22Rv1 (cell line): ENCODE results near the gene FBRSL1.

Experiments used
- H3K27ac ChIP-seq: fragments of 450-650 bp; 2 replicates; pipeline ENCODE4 v1.5.1; 2017
- ZFX ChIP-seq: fragments of 450-650 bp; IDR thresholded peaks from 2 replicates; pipeline ENCODE4 v1.6.1; 2017; ENCODE audit warnings: antibody characterized with exemption, borderline replicate concordance
- TF ChIP-seq, protein P1 (sequence below): fragments of 450-650 bp; IDR thresholded peaks from 2 replicates; pipeline ENCODE4 v1.5.1; 2017; ENCODE audit warnings: mild to moderate bottlenecking

FBRSL1 gene

GRCh38 chr12:132502149-132502881 lies 12.4 kb downstream of the FBRSL1 start:
- peak overlapping the region; percentile 25; the same call in 1 of the 2 replicates for H3K27ac ChIP-seq
- TF ChIP-seq, protein P1, sequence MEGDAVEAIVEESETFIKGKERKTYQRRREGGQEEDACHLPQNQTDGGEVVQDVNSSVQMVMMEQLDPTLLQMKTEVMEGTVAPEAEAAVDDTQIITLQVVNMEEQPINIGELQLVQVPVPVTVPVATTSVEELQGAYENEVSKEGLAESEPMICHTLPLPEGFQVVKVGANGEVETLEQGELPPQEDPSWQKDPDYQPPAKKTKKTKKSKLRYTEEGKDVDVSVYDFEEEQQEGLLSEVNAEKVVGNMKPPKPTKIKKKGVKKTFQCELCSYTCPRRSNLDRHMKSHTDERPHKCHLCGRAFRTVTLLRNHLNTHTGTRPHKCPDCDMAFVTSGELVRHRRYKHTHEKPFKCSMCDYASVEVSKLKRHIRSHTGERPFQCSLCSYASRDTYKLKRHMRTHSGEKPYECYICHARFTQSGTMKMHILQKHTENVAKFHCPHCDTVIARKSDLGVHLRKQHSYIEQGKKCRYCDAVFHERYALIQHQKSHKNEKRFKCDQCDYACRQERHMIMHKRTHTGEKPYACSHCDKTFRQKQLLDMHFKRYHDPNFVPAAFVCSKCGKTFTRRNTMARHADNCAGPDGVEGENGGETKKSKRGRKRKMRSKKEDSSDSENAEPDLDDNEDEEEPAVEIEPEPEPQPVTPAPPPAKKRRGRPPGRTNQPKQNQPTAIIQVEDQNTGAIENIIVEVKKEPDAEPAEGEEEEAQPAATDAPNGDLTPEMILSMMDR: no peak
- no peak for TF ChIP-seq ZFX

- no peak overlapping the region for H3K27ac ChIP-seq
- TF ChIP-seq, protein P1: no peak
- no peak for TF ChIP-seq ZFX
These were observed 12.9 kb downstream of the FBRSL1 start for GRCh38 chr12:132502882-132503193.

GRCh38 chr12:132503618-132504204 lies 13.8 kb downstream of the FBRSL1 start:
- H3K27ac ChIP-seq: peak overlapping the region; percentile 20; the same call in 1 of the 2 replicates
- no peak for TF ChIP-seq ZFX
- TF ChIP-seq, protein P1: no peak

DNA sequence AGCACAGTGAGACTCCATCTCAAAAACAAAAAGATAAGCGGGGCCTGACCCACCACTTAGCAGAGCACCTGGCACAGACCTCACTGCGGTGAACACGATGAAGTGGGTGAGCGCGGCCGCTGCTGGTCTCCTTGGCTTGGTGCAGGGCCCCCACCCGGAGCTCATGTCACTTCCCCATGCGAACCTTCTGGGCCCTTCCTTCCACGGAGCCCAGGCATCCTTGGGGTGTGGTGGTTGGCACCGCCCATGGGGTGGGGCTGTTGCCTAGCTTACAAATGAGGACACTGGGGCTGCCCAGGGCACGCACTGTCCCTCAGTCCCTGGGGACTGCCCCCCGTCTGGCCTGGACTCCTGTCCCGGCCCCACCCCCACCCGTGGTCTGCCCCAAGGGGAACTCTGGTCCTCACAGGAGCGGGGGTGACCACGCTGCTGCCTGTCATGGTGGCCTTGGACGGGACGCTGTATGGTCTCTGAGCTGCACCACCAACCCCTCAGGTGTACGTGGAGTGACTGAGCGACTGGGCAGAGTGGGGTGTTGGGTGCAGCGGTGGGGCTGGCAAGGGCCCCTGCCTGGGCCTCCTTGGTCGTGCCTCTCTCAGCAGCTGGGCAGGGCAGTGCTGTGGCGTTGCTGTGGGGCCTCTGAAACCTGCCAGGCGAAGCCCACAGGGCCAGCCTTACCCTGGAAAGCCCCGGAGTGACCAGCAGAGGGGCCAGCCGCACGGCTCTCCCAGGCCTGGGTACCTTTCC lies 15.3 kb downstream of the FBRSL1 start:
- no peak for TF ChIP-seq ZFX
- TF ChIP-seq, protein P1: no peak
- H3K27ac ChIP-seq: peak overlapping the region; percentile 72

DNA sequence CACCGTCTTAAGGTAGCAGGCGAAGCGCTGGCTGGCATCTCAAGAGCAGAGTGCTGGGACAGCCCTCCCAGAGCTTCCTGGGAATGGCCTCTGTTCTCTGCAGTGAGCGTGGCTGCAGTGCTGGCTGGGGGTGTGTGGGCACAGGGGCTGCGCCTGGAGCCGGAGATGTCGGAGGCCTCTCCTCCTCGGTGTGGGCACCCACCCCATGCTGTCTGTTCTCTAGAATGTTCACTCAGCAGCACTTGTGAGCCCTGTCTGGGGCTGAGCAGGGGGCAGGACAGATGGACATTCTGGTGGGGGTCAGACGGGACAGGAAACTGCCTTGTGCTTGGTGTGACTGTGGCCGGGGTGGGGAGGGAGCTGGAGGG lies 15.9 kb downstream of the FBRSL1 start:
- TF ChIP-seq ZFX: no peak
- TF ChIP-seq, protein P1: no peak
- peak overlapping the region; percentile 72 for H3K27ac ChIP-seq

DNA sequence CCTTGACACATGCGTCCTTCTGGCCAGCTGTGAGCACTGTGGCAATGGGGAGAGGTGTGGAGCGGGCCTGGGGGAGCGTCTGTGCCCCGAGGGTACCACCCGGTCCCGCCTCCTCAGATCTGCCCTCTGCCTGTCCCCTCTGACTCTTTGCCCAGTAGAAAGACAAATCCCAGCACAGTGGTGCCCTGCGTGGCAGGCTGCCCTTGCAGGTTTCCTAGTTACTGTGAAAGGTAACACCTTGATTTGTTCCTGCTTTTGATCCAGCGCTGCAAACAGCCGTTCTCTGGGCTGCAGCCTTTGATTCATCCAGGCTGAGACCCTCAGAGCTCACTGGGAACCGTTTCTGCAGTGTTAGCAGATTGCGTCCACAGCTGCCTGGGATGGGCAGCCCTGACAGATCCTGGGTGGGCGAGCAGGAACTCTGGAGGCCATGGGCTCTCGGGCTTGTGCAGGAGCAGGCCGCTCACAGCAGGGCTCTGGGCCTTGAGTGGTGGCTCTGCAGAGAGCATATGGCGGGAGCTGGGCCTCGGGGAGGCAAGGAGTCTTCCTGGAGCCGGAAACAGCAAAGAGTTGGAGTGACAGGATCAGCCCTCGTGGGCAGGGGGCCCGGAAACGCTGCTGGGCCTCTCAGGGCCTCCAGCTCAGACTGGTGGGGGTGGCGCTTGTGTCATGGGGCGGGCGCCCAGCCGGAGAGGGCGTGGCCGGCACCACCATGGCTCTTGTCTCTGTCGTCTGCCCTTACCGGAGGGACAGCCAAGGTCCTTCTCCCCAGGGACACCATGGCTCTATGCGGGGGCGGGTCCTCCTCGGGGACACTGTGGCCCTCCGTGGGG lies 16.6 kb downstream of the FBRSL1 start:
- peak overlapping the region; percentile 72 for H3K27ac ChIP-seq
- no peak for TF ChIP-seq ZFX
- TF ChIP-seq, protein P1: no peak
